AG04449 (cell line): ENCODE data around the gene ATP8B4.

Experiments
- CTCF ChIA-PET: fragments of 350-600 bp; formaldehyde crosslinking; extraction: SDS; loops from one replicate; lab custom pipeline; 2021; ENCODE audit warnings: antibody characterized with exemption; lab: Yijun Ruan, JAX
- POLR2A ChIA-PET: fragments of 400-600, 350-600 bp; formaldehyde crosslinking; extraction: SDS; loops from one replicate; lab custom pipeline; 2020; ENCODE audit warnings: antibody characterized with exemption, inconsistent platforms; lab: Yijun Ruan, JAX
- DNase-seq: peaks from one replicate; pipeline ENCODE4 v3.0.0-alpha.2; 2010; ENCODE audit warnings: low read depth, low spot score
- H3K4me3 ChIP-seq: 2 replicates; pipeline ENCODE4 v1.5.1; 2011; ENCODE audit warnings: low read depth, mild to moderate bottlenecking, control low read depth, low read length
- CTCF ChIP-seq: IDR thresholded peaks from one replicate; pipeline ENCODE4 v1.5.1; 2011; ENCODE audit warnings: mild to moderate bottlenecking, moderate library complexity, low read length, control low read depth, inconsistent platforms; ENCODE audit not compliant: insufficient read depth; ENCODE audit errors: missing control alignments

The ATP8B4 gene

GRCh38 chr15:49864251-49864650 lies 254.8 kb downstream of the ATP8B4 start:
- POLR2A ChIA-PET = interaction anchor here (0.6 to 1.3 kb wide), 2 partner anchors 32 to 237 kb away, joined by 3 to 6 read pairs; no protein-coding TSS in a partner anchor
- CTCF ChIA-PET = interaction anchor here (0.9 to 1.0 kb wide), 2 partner anchors 9 to 14 kb away, joined by 3 to 4 read pairs; no protein-coding TSS in a partner anchor
- H3K4me3 ChIP-seq = no peak overlapping the region
- no peak for DNase-seq
- no peak for TF ChIP-seq CTCF

GRCh38 chr15:49863431-49864224 lies 255.4 kb downstream of the ATP8B4 start:
- DNase-seq = peak; percentile 94
- no peak for TF ChIP-seq CTCF
- ChIA-PET CTCF (interaction anchor here (0.7 to 1.0 kb wide), 4 partner anchors 8 to 241 kb away, joined by 3 to 4 read pairs (median 4); no protein-coding TSS in a partner anchor), POLR2A (interaction anchor here (0.6 to 1.3 kb wide), 3 partner anchors 32 to 582 kb away, joined by 3 to 6 read pairs (median 3); no protein-coding TSS in a partner anchor)
- no peak overlapping the region for H3K4me3 ChIP-seq

- CTCF ChIA-PET = interaction anchor here (0.9 to 2.3 kb wide), 2 partner anchors 10 to 192 kb away, joined by 3 to 6 read pairs; no protein-coding TSS in a partner anchor
- no peak for TF ChIP-seq CTCF
- no peak overlapping the region for H3K4me3 ChIP-seq
- no peak for DNase-seq
- POLR2A ChIA-PET = interaction anchor here (0.5 to 1.2 kb wide), 5 partner anchors 43 to 1342 kb away, joined by 3 to 4 read pairs (median 3); partner anchors contain the start of genes DTWD1 and FAM227B
Measured at GRCh38 chr15:49860101-49860500, 258.9 kb downstream of the ATP8B4 start.

GRCh38 chr15:49857496-49858475 lies 261.2 kb downstream of the ATP8B4 start:
- ChIA-PET POLR2A (no interaction called here), CTCF (no interaction called here)
- TF ChIP-seq CTCF = no peak
- DNase-seq = no peak
- H3K4me3 ChIP-seq = no peak overlapping the region

GRCh38 chr15:49855917-49856637 lies 263.0 kb downstream of the ATP8B4 start:
- ChIA-PET CTCF (interaction anchor here (1.2 to 1.3 kb wide), 3 partner anchors 8 to 621 kb away, joined by 3 to 8 read pairs (median 3); no protein-coding TSS in a partner anchor), POLR2A (interaction anchor here (0.9 to 1.7 kb wide), 3 partner anchors 25 to 235 kb away, joined by 3 to 12 read pairs (median 6); partner anchors contain the start of genes DTWD1 and FAM227B)
- no peak for TF ChIP-seq CTCF
- DNase-seq = peak; percentile 98
- H3K4me3 ChIP-seq = no peak overlapping the region
